Measurements from ENCODE around the gene UCN3. TPM values are rescaled to one million over a fixed set of nuclear protein-coding genes. Genes with fewer than 3 reads are reported as not detected.

The UCN3 gene
- total and polyA plus RNA-seq, 2 experiments from 2014 or later, result not detected

- TF ChIP-seq EZH2phosphoT487 (IDR thresholded peaks at IDR 0.05; ENCODE audit: insufficient read depth, low read depth), result no peak
- in situ Hi-C loops (cut with MboI), result no loop called here
- no peak overlapping the region for H3K4me3 ChIP-seq
- H3K4me1 ChIP-seq (ENCODE audit: insufficient read depth), result no peaks in the 10 kb centered on the region
- no peaks in the 10 kb centered on the region for H3K9me3 ChIP-seq (ENCODE audit: low read depth)
- no peak for DNase-seq
- H3K4me2 ChIP-seq (ENCODE audit: unreplicated experiment), result no peak overlapping the region
- WGBS, 2 experiments (ENCODE audit: low coverage in 1 of 2, low lambda C conversion rate in 2 of 2, missing lambda C conversion rate in 2 of 2), result 41 to 42% methylated on average over 4 of the region's 4 CpGs
- no peak overlapping the region for H2AFZ ChIP-seq
- 0 out of 2 replicates have a peak, but pooled peaks cover 3% of the 10 kb centered on the region for H3K27me3 ChIP-seq (replicated peaks; ENCODE audit: insufficient read depth)
- H4K20me1 ChIP-seq (ENCODE audit: insufficient read depth), result no peaks in the 10 kb centered on the region
- no peaks in the 10 kb centered on the region for H3K79me2 ChIP-seq (ENCODE audit: insufficient read depth)
- H3K27ac ChIP-seq, result no peak overlapping the region
- H3K9me2 ChIP-seq (ENCODE audit: insufficient read depth), result no peaks in the 10 kb centered on the region
- H3K36me3 ChIP-seq (ENCODE audit: low read depth), result no peaks in the 10 kb centered on the region
- no peaks in the 10 kb centered on the region for H3F3A ChIP-seq (ENCODE audit: insufficient read depth)
- H3K9ac ChIP-seq, result no peak overlapping the region
These were observed 17.9 kb upstream of the UCN3 start for GRCh38 chr10:5346881-5347280.

- 15 to 25% methylated on average over 2 of the region's 2 CpGs for WGBS, 2 experiments (ENCODE audit: low coverage in 1 of 2, low lambda C conversion rate in 2 of 2, missing lambda C conversion rate in 2 of 2)
- no peaks in the 10 kb centered on the region for H3K9me2 ChIP-seq (ENCODE audit: insufficient read depth)
- H3K4me1 ChIP-seq (ENCODE audit: insufficient read depth), result no peaks in the 10 kb centered on the region
- no peak overlapping the region for H3K9ac ChIP-seq
- no peaks in the 10 kb centered on the region for H3K79me2 ChIP-seq (ENCODE audit: insufficient read depth)
- H3K27ac ChIP-seq, result no peak overlapping the region
- no peaks in the 10 kb centered on the region for H3K9me3 ChIP-seq (ENCODE audit: low read depth)
- H3K4me3 ChIP-seq, result no peak overlapping the region
- in situ Hi-C loops (cut with MboI), result no loop called here
- no peaks in the 10 kb centered on the region for H3K36me3 ChIP-seq (ENCODE audit: low read depth)
- H2AFZ ChIP-seq, result no peak overlapping the region
- no peak for DNase-seq
- TF ChIP-seq EZH2 (IDR thresholded peaks at IDR 0.05; ENCODE audit: insufficient read depth, poor library complexity, severe bottlenecking) (no peak), EZH2phosphoT487 (IDR thresholded peaks at IDR 0.05; ENCODE audit: insufficient read depth, low read depth) (no peak)
- no peak overlapping the region for H3K4me2 ChIP-seq (ENCODE audit: unreplicated experiment)
- H4K20me1 ChIP-seq (ENCODE audit: insufficient read depth), result no peaks in the 10 kb centered on the region
- no peaks in the 10 kb centered on the region for H3F3A ChIP-seq (ENCODE audit: insufficient read depth)
- H3K27me3 ChIP-seq (replicated peaks; ENCODE audit: insufficient read depth), result 0 out of 2 replicates have a peak, but pooled peaks cover 3% of the 10 kb centered on the region
These were observed 15.4 kb upstream of the UCN3 start for GRCh38 chr10:5349362-5349761.

GRCh38 chr10:5354068-5354467 is 10.7 kb upstream of the UCN3 start:
- no peak for DNase-seq
- Histone ChIP-seq H3K27ac (no peak overlapping the region), H3K9me2 (ENCODE audit: insufficient read depth) (no peaks in the 10 kb centered on the region), H3K9me3 (ENCODE audit: low read depth) (no peaks in the 10 kb centered on the region), H4K20me1 (ENCODE audit: insufficient read depth) (no peaks in the 10 kb centered on the region), H2AFZ (no peak overlapping the region), H3K4me2 (ENCODE audit: unreplicated experiment) (no peak overlapping the region), H3K4me3 (no peak overlapping the region), H3K27me3 (replicated peaks; ENCODE audit: insufficient read depth) (peaks cover 7% of the 10 kb centered on the region; the same call in 1 of the 2 replicates), H3K36me3 (ENCODE audit: low read depth) (no peaks in the 10 kb centered on the region), H3K4me1 (ENCODE audit: insufficient read depth) (no peaks in the 10 kb centered on the region), H3F3A (ENCODE audit: insufficient read depth) (no peaks in the 10 kb centered on the region), H3K9ac (no peak overlapping the region), H3K79me2 (ENCODE audit: insufficient read depth) (no peaks in the 10 kb centered on the region)
- WGBS, 2 experiments (ENCODE audit: low coverage in 1 of 2, low lambda C conversion rate in 2 of 2, missing lambda C conversion rate in 2 of 2), result 43 to 46% methylated on average over 3 of the region's 3 CpGs
- TF ChIP-seq EZH2phosphoT487 (IDR thresholded peaks at IDR 0.05; ENCODE audit: insufficient read depth, low read depth) (no peak), EZH2 (IDR thresholded peaks at IDR 0.05; ENCODE audit: insufficient read depth, poor library complexity, severe bottlenecking) (no peak)
- in situ Hi-C loops (cut with MboI), result no loop called here

- no peaks in the 10 kb centered on the region for H3F3A ChIP-seq (ENCODE audit: insufficient read depth)
- WGBS, 2 experiments (ENCODE audit: low coverage in 1 of 2, low lambda C conversion rate in 2 of 2, missing lambda C conversion rate in 2 of 2), result 82 to 83% methylated on average over 6 of the region's 6 CpGs
- no peaks in the 10 kb centered on the region for H3K9me3 ChIP-seq (ENCODE audit: low read depth)
- H3K36me3 ChIP-seq (ENCODE audit: low read depth), result no peaks in the 10 kb centered on the region
- H4K20me1 ChIP-seq (ENCODE audit: insufficient read depth), result no peaks in the 10 kb centered on the region
- no peak overlapping the region for H3K4me3 ChIP-seq
- no peak overlapping the region for H3K9ac ChIP-seq
- DNase-seq, result no peak
- no peaks in the 10 kb centered on the region for H3K4me1 ChIP-seq (ENCODE audit: insufficient read depth)
- H3K9me2 ChIP-seq (ENCODE audit: insufficient read depth), result no peaks in the 10 kb centered on the region
- H3K27me3 ChIP-seq (replicated peaks; ENCODE audit: insufficient read depth), result peaks cover 8% of the 10 kb centered on the region
- no peak for TF ChIP-seq EZH2phosphoT487 (IDR thresholded peaks at IDR 0.05; ENCODE audit: insufficient read depth, low read depth)
- no peak for TF ChIP-seq EZH2 (IDR thresholded peaks at IDR 0.05; ENCODE audit: insufficient read depth, poor library complexity, severe bottlenecking)
- H2AFZ ChIP-seq, result no peak overlapping the region
- in situ Hi-C loops (cut with MboI), result no loop called here
- no peak overlapping the region for H3K27ac ChIP-seq
- H3K4me2 ChIP-seq (ENCODE audit: unreplicated experiment), result no peak overlapping the region
- no peaks in the 10 kb centered on the region for H3K79me2 ChIP-seq (ENCODE audit: insufficient read depth)
These were observed 9.0 kb upstream of the UCN3 start for GRCh38 chr10:5355594-5356301.

Measured in GM23248 (cell line).